ENCODE results near the gene ZNF784.
"Not testable (repeated sequence)": the region's sequence is repeated elsewhere in the genome, so short reads cannot be mapped to it uniquely, and the experiment has no call there.

Gene ZNF784

DNA sequence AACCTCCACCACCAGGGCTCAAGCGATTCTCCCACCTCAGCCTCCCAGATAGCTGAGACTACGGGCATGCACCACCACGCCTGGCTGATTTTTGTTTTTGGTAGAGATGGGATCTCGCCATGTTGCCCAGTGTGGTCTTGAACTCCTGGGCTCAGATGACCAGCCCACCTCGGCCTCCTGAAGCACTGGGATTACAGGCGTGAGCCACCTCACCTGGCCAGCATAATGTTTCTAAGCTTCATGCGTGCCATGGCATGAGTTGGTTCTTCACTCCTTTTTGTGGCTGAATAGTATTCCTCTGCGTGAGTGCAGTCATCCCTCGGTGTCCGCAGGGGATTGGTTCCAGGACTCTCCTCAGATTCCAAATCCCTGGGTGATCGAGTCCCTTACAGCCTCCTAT lies 39.5 kb downstream of the ZNF784 start:
- no peak overlapping the region for H3K4me3 ChIP-seq (replicated peaks; ENCODE audit: insufficient read depth, low read length)
- H3K27ac ChIP-seq (replicated peaks): no peak overlapping the region
- TF ChIP-seq REST (IDR thresholded peaks at IDR 0.05; ENCODE audit: insufficient replicate concordance, low read depth) (no peak), SPI1 (IDR thresholded peaks at IDR 0.05; ENCODE audit: borderline replicate concordance, low read depth) (no peak)
- peaks cover 25% of the 10 kb centered on the region for H3K27me3 ChIP-seq (ENCODE audit: insufficient read depth, poor library complexity, severe bottlenecking)
- DNase-seq (ENCODE audit: low read depth in 1 of 2, low spot score in 1 of 2): no peak

DNA sequence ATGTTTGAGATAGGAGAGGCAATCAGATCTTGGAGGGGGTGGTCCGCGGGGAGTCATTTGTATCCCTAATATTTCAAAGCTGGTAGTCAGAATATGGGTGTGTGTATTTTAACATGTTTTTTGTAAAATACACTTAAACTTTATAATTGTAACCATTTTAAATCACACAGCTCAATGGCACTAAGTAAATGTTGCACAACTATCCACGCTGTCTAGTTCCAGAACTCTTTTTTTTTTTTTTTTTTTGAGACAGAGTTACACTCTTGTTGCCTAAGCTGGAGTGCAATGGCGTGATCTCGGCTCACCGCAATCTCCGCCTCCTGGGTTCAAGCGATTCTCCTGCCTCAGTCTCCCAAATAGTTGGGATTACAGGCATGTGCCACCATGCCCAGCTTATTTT lies 40.5 kb downstream of the ZNF784 start:
- H3K27ac ChIP-seq (replicated peaks); DNase-seq (ENCODE audit: low read depth in 1 of 2, low spot score in 1 of 2); H3K4me3 ChIP-seq (replicated peaks; ENCODE audit: insufficient read depth, low read length): not testable (repeated sequence)
- H3K27me3 ChIP-seq (ENCODE audit: insufficient read depth, poor library complexity, severe bottlenecking): peaks cover 25% of the 10 kb centered on the region

GRCh38 chr19:55582284-55582683 lies 42.1 kb downstream of the ZNF784 start:
- peaks cover 25% of the 10 kb centered on the region for H3K27me3 ChIP-seq (ENCODE audit: insufficient read depth, poor library complexity, severe bottlenecking)
- not testable (repeated sequence) for H3K27ac ChIP-seq (replicated peaks); H3K4me3 ChIP-seq (replicated peaks; ENCODE audit: insufficient read depth, low read length); DNase-seq (ENCODE audit: low read depth in 1 of 2, low spot score in 1 of 2)

DNA sequence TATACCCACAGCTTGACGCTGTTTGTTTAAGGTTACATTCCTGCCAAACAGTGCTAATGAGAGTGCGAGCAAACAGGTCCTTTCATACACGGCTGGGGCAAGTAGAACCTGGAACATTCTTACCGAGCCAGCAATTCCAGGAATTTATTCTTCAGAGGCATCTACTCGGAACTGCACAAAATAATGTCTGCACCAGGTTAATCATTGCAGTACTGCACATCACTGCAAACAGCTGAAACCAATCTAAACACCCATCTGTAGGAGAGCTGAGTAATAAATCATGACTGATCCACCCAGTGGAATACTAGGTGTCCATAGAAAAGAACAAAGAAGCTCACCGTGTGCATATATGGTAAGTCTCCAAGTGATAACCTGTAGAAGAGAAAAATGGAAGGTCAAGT lies 42.5 kb downstream of the ZNF784 start:
- H3K4me3 ChIP-seq (replicated peaks; ENCODE audit: insufficient read depth, low read length): no peak overlapping the region
- no peak overlapping the region for H3K27ac ChIP-seq (replicated peaks)
- DNase-seq (ENCODE audit: low read depth in 1 of 2, low spot score in 1 of 2): no peak
- TF ChIP-seq SPI1 (IDR thresholded peaks at IDR 0.05; ENCODE audit: borderline replicate concordance, low read depth): no peak
- TF ChIP-seq, protein P1, sequence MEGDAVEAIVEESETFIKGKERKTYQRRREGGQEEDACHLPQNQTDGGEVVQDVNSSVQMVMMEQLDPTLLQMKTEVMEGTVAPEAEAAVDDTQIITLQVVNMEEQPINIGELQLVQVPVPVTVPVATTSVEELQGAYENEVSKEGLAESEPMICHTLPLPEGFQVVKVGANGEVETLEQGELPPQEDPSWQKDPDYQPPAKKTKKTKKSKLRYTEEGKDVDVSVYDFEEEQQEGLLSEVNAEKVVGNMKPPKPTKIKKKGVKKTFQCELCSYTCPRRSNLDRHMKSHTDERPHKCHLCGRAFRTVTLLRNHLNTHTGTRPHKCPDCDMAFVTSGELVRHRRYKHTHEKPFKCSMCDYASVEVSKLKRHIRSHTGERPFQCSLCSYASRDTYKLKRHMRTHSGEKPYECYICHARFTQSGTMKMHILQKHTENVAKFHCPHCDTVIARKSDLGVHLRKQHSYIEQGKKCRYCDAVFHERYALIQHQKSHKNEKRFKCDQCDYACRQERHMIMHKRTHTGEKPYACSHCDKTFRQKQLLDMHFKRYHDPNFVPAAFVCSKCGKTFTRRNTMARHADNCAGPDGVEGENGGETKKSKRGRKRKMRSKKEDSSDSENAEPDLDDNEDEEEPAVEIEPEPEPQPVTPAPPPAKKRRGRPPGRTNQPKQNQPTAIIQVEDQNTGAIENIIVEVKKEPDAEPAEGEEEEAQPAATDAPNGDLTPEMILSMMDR (IDR thresholded peaks at IDR 0.05; ENCODE audit: insufficient read depth, low read length): no peak
- no peak for TF ChIP-seq GABPA (IDR thresholded peaks at IDR 0.05; ENCODE audit: low read depth)
- no peak for TF ChIP-seq REST (IDR thresholded peaks at IDR 0.05; ENCODE audit: insufficient replicate concordance, low read depth)
- TF ChIP-seq POLR2AphosphoS5 (IDR thresholded peaks at IDR 0.05; ENCODE audit: low read depth): no peak
- peaks cover 24% of the 10 kb centered on the region for H3K27me3 ChIP-seq (ENCODE audit: insufficient read depth, poor library complexity, severe bottlenecking)

DNA sequence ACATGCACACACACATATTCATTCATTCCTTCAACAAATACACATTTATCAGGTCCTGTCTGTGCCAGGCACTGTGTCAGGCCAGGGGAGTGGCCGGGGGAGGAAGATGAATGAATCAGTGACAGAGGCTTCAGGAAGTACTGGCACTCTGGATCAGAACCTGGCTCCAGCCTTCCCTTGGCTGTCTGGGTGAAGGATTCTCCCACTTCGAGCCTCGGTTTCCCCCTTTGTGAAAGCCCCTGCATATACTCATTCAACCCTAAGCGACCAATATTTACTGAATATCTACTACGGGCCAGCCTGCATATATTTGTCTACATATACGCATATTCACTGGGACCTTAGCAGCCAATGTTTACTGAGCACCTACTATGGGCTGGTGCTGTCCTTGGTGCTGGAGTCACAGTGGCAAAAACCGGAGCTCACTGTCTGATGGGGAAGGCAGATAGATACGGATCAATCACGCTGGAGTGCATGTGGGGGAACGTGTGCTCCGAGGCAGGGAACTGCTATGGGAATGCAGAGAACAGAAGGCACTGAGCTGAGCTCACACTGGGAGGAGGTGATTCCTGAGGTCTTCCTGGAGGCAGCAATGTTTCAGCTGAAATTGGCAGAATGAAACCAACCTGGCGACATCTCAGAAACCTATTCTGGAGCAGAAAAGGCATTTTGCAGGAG lies 43.1 kb downstream of the ZNF784 start:
- Histone ChIP-seq H3K27ac (replicated peaks) (peak overlapping the region; percentile 78), H3K4me3 (replicated peaks; ENCODE audit: insufficient read depth, low read length) (peak overlapping the region; percentile 94), H3K27me3 (ENCODE audit: insufficient read depth, poor library complexity, severe bottlenecking) (peaks cover 19% of the 10 kb centered on the region)
- no peak for TF ChIP-seq GABPA (IDR thresholded peaks at IDR 0.05; ENCODE audit: low read depth)
- no peak for TF ChIP-seq POLR2AphosphoS5 (IDR thresholded peaks at IDR 0.05; ENCODE audit: low read depth)
- TF ChIP-seq SPI1 (IDR thresholded peaks at IDR 0.05; ENCODE audit: borderline replicate concordance, low read depth): no peak
- TF ChIP-seq REST (IDR thresholded peaks at IDR 0.05; ENCODE audit: insufficient replicate concordance, low read depth): peak; percentile 98
- no peak for DNase-seq (ENCODE audit: low read depth in 1 of 2, low spot score in 1 of 2)

All from HL-60 (cell line).